Stimulated activated CD8-positive, alpha-beta memory T cell treated with anti-CD3 and anti-CD28 coated beads, Interleukin-12 subunit alpha, Interleukin-12 subunit beta, amount 100 ng/mL, for 1 hour (primary cell): Measurements from ENCODE around the gene FCRLB.
"Not testable (repeated sequence)": the region's sequence is repeated elsewhere in the genome, so short reads cannot be mapped to it uniquely, and the experiment has no call there.

Experiments
- DNase-seq: peaks from one replicate; pipeline ENCODE4 v3.0.0-alpha.2; 2020; ENCODE audit warnings: low read depth

Gene FCRLB

GRCh38 chr1:161720956-161721737, at the start of gene FCRLB:
TSS of gene FCRLB (plus strand) at chr1:161721544. CDS start at chr1:161722673, 1,129 bp downstream.
- no peak for DNase-seq

- not testable (repeated sequence) for DNase-seq
These were observed 47.9 kb upstream of the FCRLB start for GRCh38 chr1:161673437-161673836.

GRCh38 chr1:161674447-161674846, 46.9 kb upstream of the FCRLB start:
- DNase-seq: not testable (repeated sequence)

GRCh38 chr1:161674908-161675307, 46.4 kb upstream of the FCRLB start:
- DNase-seq: not testable (repeated sequence)

GRCh38 chr1:161676441-161676840, 44.9 kb upstream of the FCRLB start:
- DNase-seq: no peak

GRCh38 chr1:161676958-161677689, 44.2 kb upstream of the FCRLB start:
- DNase-seq: no peak

- DNase-seq: no peak
These were observed 42.8 kb upstream of the FCRLB start for GRCh38 chr1:161678500-161678899.

GRCh38 chr1:161681879-161682278, 39.5 kb upstream of the FCRLB start:
- no peak for DNase-seq

GRCh38 chr1:161688946-161689345, 32.4 kb upstream of the FCRLB start:
- no peak for DNase-seq

GRCh38 chr1:161691846-161692245, 29.5 kb upstream of the FCRLB start:
- DNase-seq: no peak

GRCh38 chr1:161693020-161693712, 28.2 kb upstream of the FCRLB start:
- DNase-seq: not testable (repeated sequence)

GRCh38 chr1:161698302-161698701, 23.0 kb upstream of the FCRLB start:
- not testable (repeated sequence) for DNase-seq

- DNase-seq: no peak
These were observed 19.1 kb upstream of the FCRLB start for GRCh38 chr1:161702250-161702649.

- DNase-seq: no peak
These were observed 15.8 kb upstream of the FCRLB start for GRCh38 chr1:161705537-161705936.

- no peak for DNase-seq
These were observed 15.2 kb upstream of the FCRLB start for GRCh38 chr1:161706113-161706481.

GRCh38 chr1:161706482-161707347, 14.6 kb upstream of the FCRLB start, which contains the start of gene FCRLA:
TSS of gene FCRLA (plus strand) at chr1:161707229. CDS start at chr1:161707265, 36 bp downstream.
- no peak for DNase-seq

GRCh38 chr1:161707503-161707902, 13.8 kb upstream of the FCRLB start:
- no peak for DNase-seq

- no peak for DNase-seq
These were observed 12.0 kb upstream of the FCRLB start for GRCh38 chr1:161709373-161709772.

GRCh38 chr1:161710560-161710959, 10.8 kb upstream of the FCRLB start:
- no peak for DNase-seq

GRCh38 chr1:161718559-161719324, 2.6 kb upstream of the FCRLB start:
- no peak for DNase-seq

GRCh38 chr1:161719325-161719611, 2.1 kb upstream of the FCRLB start:
- no peak for DNase-seq
